IMR-90 (cell line): Measurements from ENCODE around the gene SMC1B.
"Not testable (repeated sequence)": the region's sequence is repeated elsewhere in the genome, so short reads cannot be mapped to it uniquely, and the experiment has no call there.

ENCODE experiments used
- BHLHE40 ChIP-seq: fragments of 150-350 bp; IDR thresholded peaks from 2 replicates; pipeline ENCODE4 v1.6.1; 2016; ENCODE audit warnings: mild to moderate bottlenecking, low read depth, low read length
- CEBPB ChIP-seq: IDR thresholded peaks from 2 replicates; pipeline ENCODE4 v1.6.1; 2012; ENCODE audit warnings: low read depth, low read length, improper control_type of control experiment
- CHD1 ChIP-seq: IDR thresholded peaks from 2 replicates; pipeline ENCODE4 v1.6.1; 2012; ENCODE audit warnings: low read depth, low read length, improper control_type of control experiment
- FOS ChIP-seq: fragments of 150-350 bp; IDR thresholded peaks from 2 replicates; pipeline ENCODE4 v1.6.1; 2016; ENCODE audit warnings: low read depth, low read length
- MAFK ChIP-seq: IDR thresholded peaks from 2 replicates; pipeline ENCODE4 v1.6.1; 2012; ENCODE audit warnings: low read depth, low read length, improper control_type of control experiment
- MAZ ChIP-seq: IDR thresholded peaks from 2 replicates; pipeline ENCODE4 v1.6.1; 2012; ENCODE audit warnings: low read depth, mild to moderate bottlenecking, low read length, improper control_type of control experiment, moderate library complexity, borderline replicate concordance
- MXI1 ChIP-seq: IDR thresholded peaks from 2 replicates; pipeline ENCODE4 v1.6.1; 2012; ENCODE audit warnings: low read depth, mild to moderate bottlenecking, low read length, moderate library complexity, borderline replicate concordance
- POLR2A ChIP-seq: IDR thresholded peaks from 2 replicates; pipeline ENCODE4 v1.6.1; 2012; ENCODE audit warnings: mild to moderate bottlenecking, low read depth, low read length
- RAD21 ChIP-seq: IDR thresholded peaks from 2 replicates; pipeline ENCODE4 v1.6.1; 2012; ENCODE audit warnings: low read length, improper control_type of control experiment
- RFX5 ChIP-seq: IDR thresholded peaks from 2 replicates; pipeline ENCODE4 v1.8.0; 2012; ENCODE audit warnings: low read depth, mild to moderate bottlenecking, low read length, moderate library complexity
- SMC3 ChIP-seq: fragments of 150-350 bp; IDR thresholded peaks from 2 replicates; pipeline ENCODE4 v1.6.1; 2016; ENCODE audit warnings: low read depth, mild to moderate bottlenecking, antibody characterized with exemption, low read length, moderate library complexity
- TF ChIP-seq, protein P1 (sequence below): conservative IDR thresholded peaks from 2 replicates; pipeline ENCODE4 v1.5.1; 2012; ENCODE audit warnings: mild to moderate bottlenecking, low read depth, low read length, improper control_type of control experiment
- TF ChIP-seq, protein P2 (sequence below): fragments of 150-350 bp; IDR thresholded peaks from 2 replicates; pipeline ENCODE4 v1.6.1; 2016; ENCODE audit warnings: low read depth, mild to moderate bottlenecking, low read length, moderate library complexity, borderline replicate concordance
- TF ChIP-seq, protein P3 (sequence below): fragments of 150-350 bp; IDR thresholded peaks from 2 replicates; pipeline ENCODE4 v1.6.1; 2017; ENCODE audit warnings: mild to moderate bottlenecking, antibody characterized with exemption, low read length, low read depth

DNA sequence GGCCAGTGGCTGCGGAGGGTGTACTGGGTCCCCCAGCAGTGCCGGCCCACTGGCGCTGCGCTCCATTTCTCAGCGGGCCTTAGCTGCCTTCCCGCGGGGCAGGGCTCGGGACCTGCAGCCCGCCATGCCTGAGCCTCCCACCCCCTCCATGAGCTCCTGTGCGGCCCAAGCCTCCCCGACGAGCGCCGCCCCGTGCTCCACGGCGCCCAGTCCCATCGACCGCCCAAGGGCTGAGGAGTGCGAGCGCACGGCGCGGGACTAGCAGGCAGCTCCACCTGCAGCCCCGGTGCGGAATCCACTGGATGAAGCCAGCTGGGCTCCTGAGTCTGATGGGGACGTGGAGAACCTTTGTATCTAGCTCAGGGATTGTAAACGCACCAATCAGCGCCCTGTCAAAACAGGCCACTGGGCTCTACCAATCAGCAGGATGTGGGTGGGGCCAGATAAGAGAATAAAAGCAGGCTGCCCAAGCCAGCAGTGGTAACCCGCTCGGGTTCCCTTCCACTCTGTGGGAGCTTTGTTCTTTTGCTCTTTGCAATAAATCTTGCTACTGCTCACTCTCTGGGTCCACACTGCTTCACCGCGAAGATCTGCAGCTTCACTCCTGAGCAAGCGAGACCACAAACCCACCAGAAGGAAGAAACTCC lies 23.6 kb upstream of the SMC1B start:
- TF ChIP-seq, protein P1, sequence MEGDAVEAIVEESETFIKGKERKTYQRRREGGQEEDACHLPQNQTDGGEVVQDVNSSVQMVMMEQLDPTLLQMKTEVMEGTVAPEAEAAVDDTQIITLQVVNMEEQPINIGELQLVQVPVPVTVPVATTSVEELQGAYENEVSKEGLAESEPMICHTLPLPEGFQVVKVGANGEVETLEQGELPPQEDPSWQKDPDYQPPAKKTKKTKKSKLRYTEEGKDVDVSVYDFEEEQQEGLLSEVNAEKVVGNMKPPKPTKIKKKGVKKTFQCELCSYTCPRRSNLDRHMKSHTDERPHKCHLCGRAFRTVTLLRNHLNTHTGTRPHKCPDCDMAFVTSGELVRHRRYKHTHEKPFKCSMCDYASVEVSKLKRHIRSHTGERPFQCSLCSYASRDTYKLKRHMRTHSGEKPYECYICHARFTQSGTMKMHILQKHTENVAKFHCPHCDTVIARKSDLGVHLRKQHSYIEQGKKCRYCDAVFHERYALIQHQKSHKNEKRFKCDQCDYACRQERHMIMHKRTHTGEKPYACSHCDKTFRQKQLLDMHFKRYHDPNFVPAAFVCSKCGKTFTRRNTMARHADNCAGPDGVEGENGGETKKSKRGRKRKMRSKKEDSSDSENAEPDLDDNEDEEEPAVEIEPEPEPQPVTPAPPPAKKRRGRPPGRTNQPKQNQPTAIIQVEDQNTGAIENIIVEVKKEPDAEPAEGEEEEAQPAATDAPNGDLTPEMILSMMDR, result not testable (repeated sequence)
- TF ChIP-seq RAD21, CHD1, MAFK, POLR2A, CEBPB, FOS, BHLHE40, SMC3, RFX5, MAZ, MXI1: not testable (repeated sequence)
- TF ChIP-seq, protein P2, sequence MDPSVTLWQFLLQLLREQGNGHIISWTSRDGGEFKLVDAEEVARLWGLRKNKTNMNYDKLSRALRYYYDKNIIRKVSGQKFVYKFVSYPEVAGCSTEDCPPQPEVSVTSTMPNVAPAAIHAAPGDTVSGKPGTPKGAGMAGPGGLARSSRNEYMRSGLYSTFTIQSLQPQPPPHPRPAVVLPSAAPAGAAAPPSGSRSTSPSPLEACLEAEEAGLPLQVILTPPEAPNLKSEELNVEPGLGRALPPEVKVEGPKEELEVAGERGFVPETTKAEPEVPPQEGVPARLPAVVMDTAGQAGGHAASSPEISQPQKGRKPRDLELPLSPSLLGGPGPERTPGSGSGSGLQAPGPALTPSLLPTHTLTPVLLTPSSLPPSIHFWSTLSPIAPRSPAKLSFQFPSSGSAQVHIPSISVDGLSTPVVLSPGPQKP, result not testable (repeated sequence)
- TF ChIP-seq, protein P3, sequence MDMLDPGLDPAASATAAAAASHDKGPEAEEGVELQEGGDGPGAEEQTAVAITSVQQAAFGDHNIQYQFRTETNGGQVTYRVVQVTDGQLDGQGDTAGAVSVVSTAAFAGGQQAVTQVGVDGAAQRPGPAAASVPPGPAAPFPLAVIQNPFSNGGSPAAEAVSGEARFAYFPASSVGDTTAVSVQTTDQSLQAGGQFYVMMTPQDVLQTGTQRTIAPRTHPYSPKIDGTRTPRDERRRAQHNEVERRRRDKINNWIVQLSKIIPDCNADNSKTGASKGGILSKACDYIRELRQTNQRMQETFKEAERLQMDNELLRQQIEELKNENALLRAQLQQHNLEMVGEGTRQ, result not testable (repeated sequence)
